ENCODE measurements around the gene ZNF416. TPM values are rescaled to one million over a fixed set of nuclear protein-coding genes. Genes with fewer than 3 reads are reported as not detected.

The ZNF416 gene
- total and polyA plus RNA-seq, 4 donors, result 0.97 to 2.9 (median 1.2) TPM

- TF ChIP-seq SP1 (IDR thresholded peaks at IDR 0.05) (no peak), RAD21 (IDR thresholded peaks at IDR 0.05) (no peak), FOXA1 (IDR thresholded peaks at IDR 0.05) (no peak)
Measured at GRCh38 chr19:57570707-57571106, 8.0 kb downstream of the ZNF416 start (continued).

GRCh38 chr19:57566396-57567265 lies 12.1 kb downstream of the ZNF416 start:
- DNase-seq (ENCODE audit: low spot score), result no peak
- peaks cover 38 to 84% (median 72%) of the 10 kb centered on the region in 4 donors for H3K9me3 ChIP-seq (ENCODE audit: control insufficient read depth in 4 of 4, low read length in 3 of 4)
- whole genome bisulfite sequencing, result 51% methylated on average over 7 of the region's 7 CpGs
- no peak overlapping the region for H3K9ac ChIP-seq (ENCODE audit: low read depth in 1 of 2, low read length in 2 of 2)
- no peaks in the 10 kb centered on the region for H3K27me3 ChIP-seq (ENCODE audit: control insufficient read depth in 4 of 4, insufficient read depth in 4 of 4, low read length in 3 of 4)
- no peaks in the 10 kb centered on the region for H3K36me3 ChIP-seq (ENCODE audit: control insufficient read depth in 4 of 4, insufficient read depth in 3 of 4, low read depth in 1 of 4, low read length in 3 of 4)
- H3K27ac ChIP-seq (ENCODE audit: low read depth in 1 of 2, low read length in 2 of 2), result no peak overlapping the region
- H3K4me3 ChIP-seq (ENCODE audit: low read depth in 1 of 3, low read length in 3 of 3), result peak overlapping the region in 2 of 3 donors; percentile 53 to 58
- no peak for TF ChIP-seq ZBTB33 (IDR thresholded peaks at IDR 0.05)
- no peak for TF ChIP-seq RAD21 (IDR thresholded peaks at IDR 0.05)
- TF ChIP-seq HNF4A (conservative IDR thresholded peaks at IDR 0.05), result no peak
- TF ChIP-seq, protein P1, sequence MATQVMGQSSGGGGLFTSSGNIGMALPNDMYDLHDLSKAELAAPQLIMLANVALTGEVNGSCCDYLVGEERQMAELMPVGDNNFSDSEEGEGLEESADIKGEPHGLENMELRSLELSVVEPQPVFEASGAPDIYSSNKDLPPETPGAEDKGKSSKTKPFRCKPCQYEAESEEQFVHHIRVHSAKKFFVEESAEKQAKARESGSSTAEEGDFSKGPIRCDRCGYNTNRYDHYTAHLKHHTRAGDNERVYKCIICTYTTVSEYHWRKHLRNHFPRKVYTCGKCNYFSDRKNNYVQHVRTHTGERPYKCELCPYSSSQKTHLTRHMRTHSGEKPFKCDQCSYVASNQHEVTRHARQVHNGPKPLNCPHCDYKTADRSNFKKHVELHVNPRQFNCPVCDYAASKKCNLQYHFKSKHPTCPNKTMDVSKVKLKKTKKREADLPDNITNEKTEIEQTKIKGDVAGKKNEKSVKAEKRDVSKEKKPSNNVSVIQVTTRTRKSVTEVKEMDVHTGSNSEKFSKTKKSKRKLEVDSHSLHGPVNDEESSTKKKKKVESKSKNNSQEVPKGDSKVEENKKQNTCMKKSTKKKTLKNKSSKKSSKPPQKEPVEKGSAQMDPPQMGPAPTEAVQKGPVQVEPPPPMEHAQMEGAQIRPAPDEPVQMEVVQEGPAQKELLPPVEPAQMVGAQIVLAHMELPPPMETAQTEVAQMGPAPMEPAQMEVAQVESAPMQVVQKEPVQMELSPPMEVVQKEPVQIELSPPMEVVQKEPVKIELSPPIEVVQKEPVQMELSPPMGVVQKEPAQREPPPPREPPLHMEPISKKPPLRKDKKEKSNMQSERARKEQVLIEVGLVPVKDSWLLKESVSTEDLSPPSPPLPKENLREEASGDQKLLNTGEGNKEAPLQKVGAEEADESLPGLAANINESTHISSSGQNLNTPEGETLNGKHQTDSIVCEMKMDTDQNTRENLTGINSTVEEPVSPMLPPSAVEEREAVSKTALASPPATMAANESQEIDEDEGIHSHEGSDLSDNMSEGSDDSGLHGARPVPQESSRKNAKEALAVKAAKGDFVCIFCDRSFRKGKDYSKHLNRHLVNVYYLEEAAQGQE (IDR thresholded peaks at IDR 0.05), result no peak
- TF ChIP-seq GABPA (IDR thresholded peaks at IDR 0.05 in 1 of 2, conservative IDR thresholded peaks at IDR 0.05 in 1 of 2), result no peak
- TF ChIP-seq, protein P2, sequence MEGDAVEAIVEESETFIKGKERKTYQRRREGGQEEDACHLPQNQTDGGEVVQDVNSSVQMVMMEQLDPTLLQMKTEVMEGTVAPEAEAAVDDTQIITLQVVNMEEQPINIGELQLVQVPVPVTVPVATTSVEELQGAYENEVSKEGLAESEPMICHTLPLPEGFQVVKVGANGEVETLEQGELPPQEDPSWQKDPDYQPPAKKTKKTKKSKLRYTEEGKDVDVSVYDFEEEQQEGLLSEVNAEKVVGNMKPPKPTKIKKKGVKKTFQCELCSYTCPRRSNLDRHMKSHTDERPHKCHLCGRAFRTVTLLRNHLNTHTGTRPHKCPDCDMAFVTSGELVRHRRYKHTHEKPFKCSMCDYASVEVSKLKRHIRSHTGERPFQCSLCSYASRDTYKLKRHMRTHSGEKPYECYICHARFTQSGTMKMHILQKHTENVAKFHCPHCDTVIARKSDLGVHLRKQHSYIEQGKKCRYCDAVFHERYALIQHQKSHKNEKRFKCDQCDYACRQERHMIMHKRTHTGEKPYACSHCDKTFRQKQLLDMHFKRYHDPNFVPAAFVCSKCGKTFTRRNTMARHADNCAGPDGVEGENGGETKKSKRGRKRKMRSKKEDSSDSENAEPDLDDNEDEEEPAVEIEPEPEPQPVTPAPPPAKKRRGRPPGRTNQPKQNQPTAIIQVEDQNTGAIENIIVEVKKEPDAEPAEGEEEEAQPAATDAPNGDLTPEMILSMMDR (IDR thresholded peaks at IDR 0.05; ENCODE audit: low read depth, low read length, missing input control), result no peak
- H3K4me1 ChIP-seq (ENCODE audit: control insufficient read depth in 4 of 4, insufficient read depth in 4 of 4, low read length in 3 of 4), result no peaks in the 10 kb centered on the region

- peak overlapping the region in 2 of 3 donors; percentile 5 to 32 for H3K4me3 ChIP-seq (ENCODE audit: low read depth in 1 of 3, low read length in 3 of 3)
- peaks cover 27 to 74% (median 50%) of the 10 kb centered on the region in 4 donors for H3K9me3 ChIP-seq (ENCODE audit: control insufficient read depth in 4 of 4, low read length in 3 of 4)
- no peak overlapping the region for H3K27ac ChIP-seq (ENCODE audit: low read depth in 1 of 2, low read length in 2 of 2)
- no peaks in the 10 kb centered on the region for H3K27me3 ChIP-seq (ENCODE audit: control insufficient read depth in 4 of 4, insufficient read depth in 4 of 4, low read length in 3 of 4)
- peaks cover 0 to 13% (median 8%) of the 10 kb centered on the region in 4 donors for H3K4me1 ChIP-seq (ENCODE audit: control insufficient read depth in 4 of 4, insufficient read depth in 4 of 4, low read length in 3 of 4)
- WGBS, result 75% methylated on average over 1 of the region's 1 CpG
- no peak overlapping the region for H3K9ac ChIP-seq (ENCODE audit: low read depth in 1 of 2, low read length in 2 of 2)
- no peaks in the 10 kb centered on the region for H3K36me3 ChIP-seq (ENCODE audit: control insufficient read depth in 4 of 4, insufficient read depth in 3 of 4, low read depth in 1 of 4, low read length in 3 of 4)
- no peak for DNase-seq (ENCODE audit: low spot score)
- TF ChIP-seq HNF4G (IDR thresholded peaks at IDR 0.05), result no peak
- no peak for TF ChIP-seq TAF1 (conservative IDR thresholded peaks at IDR 0.05)
- TF ChIP-seq HNF4A (conservative IDR thresholded peaks at IDR 0.05), result no peak
- TF ChIP-seq MAX (IDR thresholded peaks at IDR 0.05), result no peak
- no peak for TF ChIP-seq ATF3 (IDR thresholded peaks at IDR 0.05)
- no peak for TF ChIP-seq NR2F2 (IDR thresholded peaks at IDR 0.05)
- TF ChIP-seq SP1 (IDR thresholded peaks at IDR 0.05), result no peak
- no peak for TF ChIP-seq FOXA2 (IDR thresholded peaks at IDR 0.05)
- TF ChIP-seq FOXA1 (IDR thresholded peaks at IDR 0.05), result no peak
- no peak for TF ChIP-seq ZBTB33 (IDR thresholded peaks at IDR 0.05)
- no peak for TF ChIP-seq EGR1 (IDR thresholded peaks at IDR 0.05; ENCODE audit: low read depth in 2 of 2)
- no peak for TF ChIP-seq YY1 (IDR thresholded peaks at IDR 0.05)
- TF ChIP-seq, protein P2 (IDR thresholded peaks at IDR 0.05; ENCODE audit: low read depth, low read length, missing input control), result no peak
Measured at GRCh38 chr19:57563547-57563946, 15.2 kb downstream of the ZNF416 start.
